Activated CD4-positive, alpha-beta T cell treated with anti-CD3 and anti-CD28 coated beads, Interleukin-2, Interleukin-4, amounts not matched to agents 100 ng/mL and 50 ng/mL, durations not matched to agents 16 hours and 8 hours (primary cell): ENCODE data around the gene NR3C2.

Experiments
- DNase-seq: peaks from one replicate; pipeline ENCODE4 v3.0.0-alpha.2; 2020; ENCODE audit warnings: low spot score

NR3C2 gene

GRCh38 chr4:148263127-148263526 lies 179.1 kb downstream of the NR3C2 start:
- no peak for DNase-seq

DNA sequence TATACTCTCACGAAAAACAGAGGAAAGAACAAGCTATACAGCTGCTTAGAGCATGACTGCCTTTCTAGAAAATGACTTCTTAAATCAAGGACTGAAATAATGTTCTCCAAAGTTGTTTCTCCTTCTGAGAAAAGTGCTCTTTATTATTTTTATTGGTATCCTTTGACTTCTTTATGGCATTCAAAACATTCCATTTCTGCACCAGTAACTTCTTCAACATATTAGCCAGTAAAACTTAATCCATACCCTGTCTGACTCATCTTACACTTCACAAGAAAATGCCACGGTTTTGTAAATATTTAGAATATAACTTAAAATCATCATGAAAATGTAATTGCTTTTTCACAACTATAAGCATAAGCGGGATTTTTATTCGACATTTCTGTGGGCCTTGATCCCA lies 180.4 kb downstream of the NR3C2 start:
- DNase-seq: no peak

DNA sequence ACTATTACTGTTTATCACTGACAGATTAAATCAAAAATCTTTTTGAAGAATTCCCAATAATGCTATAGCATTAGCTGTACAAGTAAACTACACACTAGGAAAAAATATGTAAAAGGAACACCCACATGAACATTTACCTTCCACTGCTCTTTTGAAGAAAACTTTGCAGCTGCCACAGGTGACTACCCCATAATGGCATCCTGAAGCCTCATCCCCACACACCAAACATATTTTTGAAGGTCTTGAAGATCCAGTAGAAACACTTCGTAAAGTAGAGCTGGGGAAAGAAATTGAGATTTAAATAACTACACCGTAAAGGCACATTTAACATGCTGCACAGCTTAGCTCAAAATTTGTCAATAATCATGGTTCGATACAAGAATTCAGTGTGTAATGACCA lies 182.4 kb downstream of the NR3C2 start:
- no peak for DNase-seq

DNA sequence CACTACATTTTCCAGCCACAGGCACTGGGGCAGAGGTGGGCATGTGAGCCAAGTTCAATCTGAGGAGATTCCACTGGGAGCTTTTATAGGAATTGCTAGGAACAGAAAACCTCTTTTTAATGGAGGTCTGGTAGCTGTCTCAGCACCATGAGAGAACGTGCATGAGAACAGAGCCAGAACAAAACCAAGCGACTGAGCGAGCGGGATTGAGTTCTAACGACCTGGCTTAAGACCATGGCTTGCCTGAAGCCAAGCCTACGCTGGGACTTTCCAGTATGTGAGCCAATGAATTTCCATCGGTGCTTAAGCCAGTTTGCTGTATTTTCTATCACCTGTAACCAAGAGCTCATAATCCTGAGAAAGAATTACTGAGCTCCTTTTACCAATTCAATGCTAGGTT lies 183.7 kb downstream of the NR3C2 start:
- DNase-seq: no peak

GRCh38 chr4:148255344-148255720 lies 186.9 kb downstream of the NR3C2 start:
- DNase-seq: no peak

GRCh38 chr4:148254621-148255343 lies 187.4 kb downstream of the NR3C2 start:
- DNase-seq: no peak

- DNase-seq: no peak
Observed at GRCh38 chr4:148253768-148254167, 188.4 kb downstream of the NR3C2 start.

DNA sequence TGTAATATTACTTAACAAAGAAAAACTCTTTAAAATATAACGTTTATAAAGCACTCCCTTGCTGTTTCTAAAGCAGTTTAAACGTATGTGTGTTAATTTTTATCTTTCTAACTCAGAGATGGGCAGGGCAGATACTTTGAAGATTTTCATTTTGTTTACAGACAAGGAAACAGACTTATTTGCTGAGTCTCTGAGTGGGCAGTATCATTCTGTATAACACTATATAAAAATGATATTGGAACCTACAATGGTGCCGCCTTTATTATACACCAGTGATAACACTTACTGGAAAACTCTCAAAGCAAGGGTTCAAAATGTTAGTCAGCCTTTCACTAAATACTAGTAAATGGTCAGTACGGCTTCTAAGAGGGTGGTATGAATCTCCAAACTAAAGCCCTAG lies 193.4 kb downstream of the NR3C2 start:
- DNase-seq: no peak

DNA sequence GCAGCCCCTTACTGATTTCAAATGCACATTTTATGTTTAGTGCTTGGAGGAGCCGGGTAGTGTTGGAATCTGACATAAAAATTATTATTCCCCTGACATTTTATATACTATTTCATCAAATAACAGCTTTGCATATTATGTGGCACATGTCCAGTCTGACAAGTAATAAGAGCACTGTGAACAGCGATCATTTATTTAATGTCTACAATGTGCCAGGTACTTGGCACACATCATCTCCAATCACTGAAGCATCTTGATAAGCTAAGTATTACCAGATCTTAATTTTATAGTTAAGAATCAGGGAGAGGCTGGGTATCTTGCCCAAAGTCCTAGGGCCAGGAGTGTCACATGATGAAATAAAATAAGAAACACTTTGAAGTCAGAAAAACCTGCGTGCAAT lies 197.2 kb downstream of the NR3C2 start:
- DNase-seq: no peak

- no peak for DNase-seq
Observed at GRCh38 chr4:148243837-148244236, 198.4 kb downstream of the NR3C2 start.

- no peak for DNase-seq
Observed at GRCh38 chr4:148240241-148240640, 202.0 kb downstream of the NR3C2 start.

DNA sequence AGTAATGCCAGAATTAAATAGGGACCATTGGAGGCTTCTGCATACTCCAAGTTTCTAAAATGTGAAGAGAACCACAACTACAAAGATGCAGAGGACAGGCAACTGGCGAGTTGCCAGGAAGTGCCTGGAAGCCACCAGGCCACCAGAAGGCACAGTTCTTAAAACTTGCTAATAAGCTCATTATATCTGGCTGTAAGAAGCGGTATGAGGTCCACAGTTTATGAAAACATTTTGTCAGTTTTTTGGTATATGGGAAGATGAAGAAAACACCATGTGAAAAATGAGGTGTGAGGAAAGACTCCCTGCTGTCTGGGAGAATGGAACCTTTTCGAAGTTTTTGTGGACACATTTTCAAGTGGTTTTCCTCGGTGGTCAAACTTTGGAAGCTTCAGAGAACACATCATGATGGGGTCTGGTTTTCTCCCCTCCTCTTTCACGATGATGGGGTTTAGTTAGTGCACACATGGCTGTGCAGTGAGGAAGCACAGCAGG lies 202.7 kb downstream of the NR3C2 start:
- DNase-seq: no peak

DNA sequence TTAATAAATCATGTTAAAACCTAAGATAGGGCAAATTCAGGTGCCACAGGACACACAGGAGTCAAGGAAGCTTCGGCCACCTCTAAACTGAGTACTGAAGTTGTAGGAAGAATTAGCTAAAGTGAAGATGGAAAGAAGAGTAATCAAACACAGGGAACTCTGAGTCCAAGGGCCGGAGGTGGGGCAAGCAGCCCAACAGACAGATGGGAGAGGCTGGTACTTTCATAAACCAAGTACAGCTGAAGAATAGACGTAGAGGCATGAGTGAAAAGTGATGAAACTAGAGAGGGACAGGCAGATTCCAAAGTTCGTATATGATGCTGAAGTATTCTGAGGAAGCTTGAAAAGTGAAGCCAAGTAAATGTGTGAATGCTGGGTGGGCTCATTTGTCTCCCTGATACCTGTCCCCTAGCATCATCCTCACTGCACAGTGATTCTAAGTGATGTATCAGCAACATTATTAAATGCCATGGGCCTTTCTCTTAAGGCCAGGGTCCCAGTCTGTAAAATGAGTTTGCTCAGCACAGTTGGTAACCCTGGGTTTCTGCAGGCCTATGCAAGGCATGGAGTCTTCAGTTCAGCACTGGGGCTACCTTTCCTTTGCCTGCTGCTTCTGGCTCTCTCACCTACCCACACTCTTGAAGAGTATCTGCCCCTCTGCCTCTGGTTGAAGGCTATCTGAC lies 203.3 kb downstream of the NR3C2 start:
- DNase-seq: no peak

DNA sequence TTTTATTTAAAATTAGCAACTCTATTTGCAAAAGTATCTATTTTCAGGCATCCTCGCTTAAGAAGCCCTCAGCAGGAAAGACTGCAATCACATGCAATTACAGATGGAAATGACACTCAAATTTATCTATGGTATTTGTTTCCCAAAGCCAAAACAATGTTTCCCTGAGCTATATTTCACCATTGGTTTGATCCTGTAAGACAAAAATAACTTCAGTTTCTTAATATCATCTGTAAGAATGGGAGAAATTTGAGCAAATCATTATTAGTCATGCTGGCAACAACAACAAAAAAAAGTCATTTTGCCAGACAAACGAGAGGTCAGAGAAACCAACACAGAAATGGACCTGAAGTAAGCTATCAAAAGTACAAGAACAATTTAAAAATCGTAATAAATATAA lies 204.1 kb downstream of the NR3C2 start:
- no peak for DNase-seq

DNA sequence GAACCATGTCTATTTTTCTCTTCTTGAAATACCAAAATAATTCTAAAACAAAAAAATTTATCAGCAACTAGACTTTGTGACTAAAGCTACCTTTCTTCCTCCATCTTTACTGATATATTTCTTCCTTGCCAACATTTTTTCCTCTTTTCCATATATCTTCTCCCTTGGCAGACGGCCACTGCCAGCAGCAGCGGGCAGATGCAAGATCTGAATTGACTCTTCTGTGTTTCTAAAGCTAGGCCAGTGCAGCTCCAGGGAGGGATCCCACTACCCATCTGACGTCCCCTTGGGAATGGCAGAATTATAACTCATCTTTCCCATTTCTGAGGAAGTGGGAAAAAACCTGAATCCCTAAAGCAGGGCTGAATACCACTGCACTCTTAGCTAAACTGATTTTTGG lies 206.4 kb downstream of the NR3C2 start:
- no peak for DNase-seq

DNA sequence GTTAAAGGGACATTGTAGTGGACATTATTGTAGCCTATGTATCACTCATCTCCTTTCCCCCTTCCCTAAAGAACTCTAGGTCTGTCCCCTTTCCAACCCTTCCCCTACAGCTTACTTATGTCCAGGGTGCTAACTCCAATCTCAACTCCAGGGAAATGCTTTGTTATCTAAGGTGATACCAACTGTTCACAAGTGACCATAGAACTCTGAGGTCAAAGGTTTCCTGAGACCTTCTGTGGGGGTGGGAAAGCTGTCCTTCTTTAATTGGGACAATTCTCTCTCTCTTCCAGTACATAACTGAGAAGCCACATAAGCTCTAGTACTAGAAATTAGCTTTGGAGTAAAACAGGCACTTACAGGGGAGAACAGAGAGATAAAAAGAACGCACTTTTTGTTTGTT lies 212.4 kb downstream of the NR3C2 start:
- DNase-seq: no peak

DNA sequence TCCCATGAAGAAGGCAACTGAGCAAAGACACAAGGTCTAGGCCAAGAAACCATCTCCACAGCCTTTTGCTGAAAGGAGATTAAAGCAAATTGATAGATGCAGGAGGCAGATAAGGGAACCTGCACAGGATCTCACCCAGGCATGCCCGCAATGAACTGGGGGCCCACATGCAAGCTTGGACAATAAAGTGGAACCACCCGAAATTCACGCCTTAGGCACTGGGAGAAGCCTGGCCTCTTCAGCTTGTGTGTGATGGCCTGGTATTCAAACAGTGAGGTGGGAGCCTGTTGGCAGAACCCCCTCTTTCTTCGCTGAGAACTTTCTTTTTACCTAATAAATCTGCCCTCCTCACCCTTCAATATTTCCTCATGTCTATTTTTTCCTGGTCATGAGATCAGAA lies 213.2 kb downstream of the NR3C2 start:
- no peak for DNase-seq

DNA sequence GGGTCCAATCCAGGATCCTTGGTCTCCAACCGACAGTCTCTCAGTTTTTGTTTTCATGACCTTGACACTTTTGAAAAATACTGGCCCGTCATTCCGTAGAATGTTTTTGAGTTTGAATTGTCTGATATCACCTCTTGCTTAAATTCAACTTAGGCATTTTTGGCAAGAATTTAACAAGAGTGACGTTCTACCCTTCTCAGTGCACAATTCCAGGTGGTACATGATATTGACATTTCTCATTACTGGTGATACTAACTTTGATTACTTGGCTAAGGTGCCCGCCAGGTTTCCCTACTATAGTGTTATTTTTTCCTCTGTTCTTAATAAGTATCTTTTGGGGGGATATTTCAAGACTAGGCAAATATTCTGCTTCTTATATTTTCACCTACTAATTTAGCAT lies 215.1 kb downstream of the NR3C2 start:
- DNase-seq: no peak

DNA sequence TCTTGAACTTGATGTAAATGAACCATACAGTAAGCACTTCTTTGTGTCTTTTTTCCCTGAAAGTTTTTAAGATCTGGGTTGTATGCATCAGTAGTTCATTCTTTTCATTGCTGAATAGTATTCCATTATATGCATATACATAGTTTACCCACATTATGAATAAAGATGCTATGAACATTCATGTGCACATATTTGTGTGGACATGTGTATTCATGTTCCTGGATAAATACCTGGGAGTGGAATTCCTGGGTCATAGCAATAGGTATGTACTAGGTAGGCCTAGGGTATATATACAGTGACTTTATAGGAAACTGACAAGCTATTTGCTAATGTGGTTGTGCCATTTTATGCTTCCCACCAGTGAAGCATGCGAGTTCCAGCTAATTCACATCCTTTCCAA lies 215.9 kb downstream of the NR3C2 start:
- DNase-seq: no peak

DNA sequence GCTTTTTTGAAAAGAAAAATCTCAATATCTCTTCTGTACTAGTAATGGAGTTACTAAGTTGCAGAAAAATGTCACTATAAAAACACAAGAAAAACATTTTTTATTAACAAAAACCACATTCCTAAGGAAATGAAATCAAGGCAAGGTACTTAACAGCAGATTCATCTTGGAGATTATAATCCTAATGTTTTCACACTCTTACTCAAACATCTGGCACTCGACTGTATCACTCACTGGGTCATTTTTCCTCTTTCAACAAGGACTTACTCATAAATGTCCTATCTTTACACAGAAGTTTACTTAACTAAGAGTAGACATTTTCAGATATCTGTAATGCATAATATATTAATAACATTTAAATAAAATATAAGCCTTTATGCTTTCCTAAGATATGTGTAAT lies 216.6 kb downstream of the NR3C2 start:
- DNase-seq: no peak

- DNase-seq: no peak
Observed at GRCh38 chr4:148224476-148224875, 217.7 kb downstream of the NR3C2 start.

DNA sequence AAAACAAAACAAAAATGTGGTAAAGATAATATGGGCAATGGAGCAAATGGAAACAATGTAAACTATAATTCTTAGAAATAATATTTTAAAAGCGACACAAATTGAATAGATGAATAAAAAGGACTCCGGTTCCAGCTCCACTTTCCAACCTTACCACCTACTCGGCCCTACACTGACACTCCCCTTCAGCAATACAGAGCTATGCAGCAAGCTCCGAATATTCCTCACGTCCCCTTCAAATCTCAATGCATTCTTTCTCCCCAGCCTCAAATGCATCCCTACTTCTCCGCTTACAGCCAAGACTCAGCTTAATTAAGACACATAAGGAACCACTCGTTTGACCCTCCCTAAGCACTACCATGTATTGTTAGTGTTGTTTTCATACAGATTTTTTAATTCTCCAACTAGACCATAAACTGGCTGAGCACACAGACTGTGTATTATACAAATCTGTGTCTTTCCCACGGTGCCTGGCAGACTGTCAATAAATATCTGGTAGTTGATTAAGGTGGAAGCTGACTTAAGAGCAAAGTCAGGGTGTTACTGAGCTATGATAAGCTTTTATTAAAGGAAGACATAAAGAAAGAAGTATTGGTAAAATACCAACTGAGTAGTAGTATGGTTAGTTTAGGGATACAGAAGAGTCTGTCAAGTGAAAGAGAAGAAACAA lies 219.1 kb downstream of the NR3C2 start:
- DNase-seq: no peak
